ENCODE results near the gene MS4A10. TPM values are rescaled to one million over a fixed set of nuclear protein-coding genes. Genes with fewer than 3 reads are reported as not detected.

The MS4A10 gene
- total RNA-seq, 1 experiment from 2014 or later = not detected

- TF ChIP-seq ATF2 (CRISPR knock-in tag; IDR thresholded peaks at IDR 0.05; ENCODE audit: borderline replicate concordance, low read depth) (no peak), FOXP1 (CRISPR knock-in tag; IDR thresholded peaks at IDR 0.05; ENCODE audit: borderline replicate concordance) (no peak), ZNF425 (CRISPR knock-in tag; conservative IDR thresholded peaks at IDR 0.05) (no peak), ESRRA (CRISPR knock-in tag; IDR thresholded peaks at IDR 0.05; ENCODE audit: borderline replicate concordance) (no peak), TEAD1 (CRISPR knock-in tag; IDR thresholded peaks at IDR 0.05) (no peak), SP1 (CRISPR knock-in tag; conservative IDR thresholded peaks at IDR 0.05) (no peak), MXD4 (CRISPR knock-in tag; IDR thresholded peaks at IDR 0.05; ENCODE audit: borderline replicate concordance) (no peak), ZMAT4 (CRISPR knock-in tag; IDR thresholded peaks at IDR 0.05) (no peak), JAZF1 (CRISPR knock-in tag; IDR thresholded peaks at IDR 0.05) (no peak)
Observed at GRCh38 chr11:60844870-60845221, 59.7 kb downstream of the MS4A10 start (continued).

- 0 out of 2 replicates have a peak overlapping the region, but pooled peaks have one; percentile 31 for H3K27ac Mint-ChIP-seq
- H3K36me3 Mint-ChIP-seq = peaks cover 9% of the 10 kb centered on the region
- no peak for TF ChIP-seq ATF1 (CRISPR knock-in tag; IDR thresholded peaks at IDR 0.05)
- no peak for TF ChIP-seq MYBL2 (CRISPR knock-in tag; IDR thresholded peaks at IDR 0.05)
- no peak for TF ChIP-seq ZNF671 (CRISPR knock-in tag; IDR thresholded peaks at IDR 0.05)
- peaks cover 33% of the 10 kb centered on the region for H3K4me1 Mint-ChIP-seq
- H3K27me3 Mint-ChIP-seq (ENCODE audit: low read depth) = no peaks in the 10 kb centered on the region
- CTCF ChIA-PET = interaction anchor here (0.8 to 3.5 kb wide), 2 partner anchors 14 to 42 kb away, joined by 3 to 17 read pairs; no protein-coding TSS in a partner anchor
- no peaks in the 10 kb centered on the region for H3K9me3 Mint-ChIP-seq
- H3K4me3 Mint-ChIP-seq = no peak overlapping the region
- POLR2A ChIA-PET = no interaction called here
- DNase-seq (ENCODE audit: low spot score) (no peak), ATAC-seq (no peak)
Observed at GRCh38 chr11:60845338-60845737, 60.2 kb downstream of the MS4A10 start.

GRCh38 chr11:60847281-60847680 lies 62.1 kb downstream of the MS4A10 start:
- ChIA-PET CTCF (interaction anchor here (0.9 to 1.4 kb wide), 3 partner anchors 9 to 41 kb away, joined by 3 read pairs; no protein-coding TSS in a partner anchor), POLR2A (no interaction called here)
- Mint-ChIP-seq H3K36me3 (peaks cover 20% of the 10 kb centered on the region), H3K4me1 (peaks cover 33% of the 10 kb centered on the region), H3K27me3 (ENCODE audit: low read depth) (no peaks in the 10 kb centered on the region; the same call in 1 of the 2 replicates), H3K4me3 (no peak overlapping the region), H3K9me3 (no peaks in the 10 kb centered on the region), H3K27ac (no peak overlapping the region)
- DNase-seq (ENCODE audit: low spot score) (no peak), ATAC-seq (no peak)
- TF ChIP-seq PREB (CRISPR knock-in tag; IDR thresholded peaks at IDR 0.05; ENCODE audit: borderline replicate concordance) (no peak), TP53 (CRISPR knock-in tag; IDR thresholded peaks at IDR 0.05) (no peak), ZNF317 (CRISPR knock-in tag; IDR thresholded peaks at IDR 0.05; ENCODE audit: borderline replicate concordance, low read depth) (no peak), ZNF512 (CRISPR knock-in tag; IDR thresholded peaks at IDR 0.05; ENCODE audit: borderline replicate concordance) (no peak), TEAD1 (CRISPR knock-in tag; IDR thresholded peaks at IDR 0.05) (no peak), KAT7 (CRISPR knock-in tag; IDR thresholded peaks at IDR 0.05; ENCODE audit: borderline replicate concordance) (no peak), NFYB (CRISPR knock-in tag; conservative IDR thresholded peaks at IDR 0.05; ENCODE audit: low read depth) (no peak), SOX15 (CRISPR knock-in tag; IDR thresholded peaks at IDR 0.05) (no peak), E2F5 (CRISPR knock-in tag; IDR thresholded peaks at IDR 0.05) (no peak), EMX1 (CRISPR knock-in tag; IDR thresholded peaks at IDR 0.05) (no peak), ZBTB21 (CRISPR knock-in tag; IDR thresholded peaks at IDR 0.05; ENCODE audit: borderline replicate concordance) (no peak)

All from WTC11 (cell line).